ENCODE measurements around the gene TMSB4X. TPM values are rescaled to one million over a fixed set of nuclear protein-coding genes. Genes with fewer than 3 reads are reported as not detected.
"Not testable (repeated sequence)": the region's sequence is repeated elsewhere in the genome, so short reads cannot be mapped to it uniquely, and the experiment has no call there.

The TMSB4X gene
- total RNA-seq, 1 donor from 2014 or later, result 2,664 TPM

- H3K4me1 Mint-ChIP-seq, result peaks cover 8% of the 10 kb centered on the region
- peaks cover 6% of the 10 kb centered on the region for H3K9me3 Mint-ChIP-seq
- H3K27me3 Mint-ChIP-seq (ENCODE audit: low read depth), result no peaks in the 10 kb centered on the region
- H3K4me3 Mint-ChIP-seq, result peak overlapping the region; percentile 40
- H3K36me3 Mint-ChIP-seq (ENCODE audit: low read depth), result peaks cover 3% of the 10 kb centered on the region
- no peak for DNase-seq (ENCODE audit: low read depth, low spot score)
- no peak for TF ChIP-seq CTCF (conservative IDR thresholded peaks at IDR 0.05)
- H3K27ac Mint-ChIP-seq (ENCODE audit: unreplicated experiment), result peak overlapping the region; percentile 95
Measured at GRCh38 chrX:12956704-12957534, 18.0 kb upstream of the TMSB4X start.

- Mint-ChIP-seq H3K4me1 (peaks cover 8% of the 10 kb centered on the region), H3K36me3 (ENCODE audit: low read depth) (peaks cover 3% of the 10 kb centered on the region), H3K9me3 (peaks cover 6% of the 10 kb centered on the region), H3K27ac (ENCODE audit: unreplicated experiment) (no peak overlapping the region), H3K4me3 (no peak overlapping the region), H3K27me3 (ENCODE audit: low read depth) (no peaks in the 10 kb centered on the region)
- no peak for TF ChIP-seq CTCF (conservative IDR thresholded peaks at IDR 0.05)
- no peak for DNase-seq (ENCODE audit: low read depth, low spot score)
Measured at GRCh38 chrX:12958059-12958458, 16.9 kb upstream of the TMSB4X start.

GRCh38 chrX:12958461-12958860 is 16.4 kb upstream of the TMSB4X start:
- no peak overlapping the region for H3K27ac Mint-ChIP-seq (ENCODE audit: unreplicated experiment)
- peaks cover 3% of the 10 kb centered on the region for H3K36me3 Mint-ChIP-seq (ENCODE audit: low read depth)
- H3K4me3 Mint-ChIP-seq, result no peak overlapping the region
- TF ChIP-seq CTCF (conservative IDR thresholded peaks at IDR 0.05), result no peak
- no peaks in the 10 kb centered on the region for H3K27me3 Mint-ChIP-seq (ENCODE audit: low read depth)
- no peak for DNase-seq (ENCODE audit: low read depth, low spot score)
- H3K9me3 Mint-ChIP-seq, result peaks cover 6% of the 10 kb centered on the region
- peaks cover 8% of the 10 kb centered on the region for H3K4me1 Mint-ChIP-seq

GRCh38 chrX:12961196-12961718 is 13.7 kb upstream of the TMSB4X start:
- H3K4me3 Mint-ChIP-seq, result no peak overlapping the region

GRCh38 chrX:12962041-12962504 is 12.8 kb upstream of the TMSB4X start:
- Mint-ChIP-seq H3K27me3 (ENCODE audit: low read depth) (no peaks in the 10 kb centered on the region), H3K9me3 (peaks cover 12% of the 10 kb centered on the region), H3K36me3 (ENCODE audit: low read depth) (peaks cover 8% of the 10 kb centered on the region), H3K27ac (ENCODE audit: unreplicated experiment) (no peak overlapping the region), H3K4me3 (no peak overlapping the region), H3K4me1 (peaks cover 15% of the 10 kb centered on the region)
- no peak for TF ChIP-seq CTCF (conservative IDR thresholded peaks at IDR 0.05)
- no peak for DNase-seq (ENCODE audit: low read depth, low spot score)

More at GRCh38 chrX:12961196-12961718, 13.7 kb upstream of the TMSB4X start:
- Mint-ChIP-seq H3K27me3 (ENCODE audit: low read depth) (no peaks in the 10 kb centered on the region), H3K9me3 (peaks cover 12% of the 10 kb centered on the region), H3K36me3 (ENCODE audit: low read depth) (peaks cover 8% of the 10 kb centered on the region), H3K4me1 (peaks cover 18% of the 10 kb centered on the region), H3K27ac (ENCODE audit: unreplicated experiment) (no peak overlapping the region)
- DNase-seq (ENCODE audit: low read depth, low spot score), result no peak
- TF ChIP-seq CTCF (conservative IDR thresholded peaks at IDR 0.05), result no peak

- H3K4me3 Mint-ChIP-seq; H3K27ac Mint-ChIP-seq (ENCODE audit: unreplicated experiment); DNase-seq (ENCODE audit: low read depth, low spot score); H3K27me3 Mint-ChIP-seq (ENCODE audit: low read depth); H3K36me3 Mint-ChIP-seq (ENCODE audit: low read depth): not testable (repeated sequence)
- Mint-ChIP-seq H3K4me1 (peaks cover 15% of the 10 kb centered on the region), H3K9me3 (peaks cover 12% of the 10 kb centered on the region)
Measured at GRCh38 chrX:12963210-12963850, 11.6 kb upstream of the TMSB4X start.

All from neural crest cell (in vitro differentiated cells).